OCI-LY3 (cell line): ENCODE data around the gene TRIM40.

Source experiments
- H2AFZ ChIP-seq: fragments of 200-600, 300-600 bp; shearing (Covaris generic); 2 replicates; pipeline ENCODE4 v1.6.0; 2014; ENCODE audit warnings: antibody characterized with exemption, low read depth, low read length
- H3K27ac ChIP-seq: fragments of 200-600, 300-600 bp; sonication (generic); 2 replicates; pipeline ENCODE4 v1.5.1; 2014; ENCODE audit warnings: mild to moderate bottlenecking, low read length, moderate library complexity, mixed read lengths
- H3K27me3 ChIP-seq: fragments of 200-600, 300-600 bp; sonication (generic); 2 replicates; pipeline ENCODE4 v1.6.1; 2014; ENCODE audit warnings: low read depth, low read length, mixed read lengths
- H3K36me3 ChIP-seq: fragments of 200-600, 300-600 bp; sonication (generic); replicated peaks from 2 replicates; pipeline ENCODE3; 2014; ENCODE audit warnings: low read depth, low read length, mixed read lengths
- H3K4me1 ChIP-seq: fragments of 300-600, 200-600 bp; sonication (generic); 2 replicates; pipeline ENCODE4 v1.6.1; 2014; ENCODE audit warnings: low read length, mixed read lengths
- H3K4me2 ChIP-seq: fragments of 200-600, 300-600 bp; sonication (generic); 2 replicates; pipeline ENCODE4 v1.6.1; 2014; ENCODE audit warnings: low read length, mixed read lengths
- H3K4me3 ChIP-seq: fragments of 300-600, 200-600 bp; sonication (generic); 2 replicates; pipeline ENCODE4 v1.5.1; 2014; ENCODE audit warnings: antibody characterized with exemption, mild to moderate bottlenecking, low read length, moderate library complexity
- H3K79me2 ChIP-seq: fragments of 300-600, 200-600 bp; shearing (Covaris generic); 2 replicates; pipeline ENCODE4 v1.6.1; 2014; ENCODE audit warnings: mild to moderate bottlenecking, low read length, mixed read lengths
- H3K9ac ChIP-seq: fragments of 300-600, 200-600 bp; shearing (Covaris generic); 2 replicates; pipeline ENCODE4 v1.6.0; 2014; ENCODE audit warnings: mild to moderate bottlenecking, low read length, moderate library complexity
- H3K9me3 ChIP-seq: fragments of 200-600, 300-600 bp; shearing (Covaris generic); 2 replicates; pipeline ENCODE4 v1.6.1; 2014; ENCODE audit warnings: low read length, mixed read lengths; ENCODE audit not compliant: insufficient read depth
- H4K20me1 ChIP-seq: fragments of 200-600, 300-600 bp; sonication (generic); 2 replicates; pipeline ENCODE4 v1.6.1; 2016; ENCODE audit warnings: low read length, mixed read lengths; ENCODE audit not compliant: insufficient read depth
- EZH2phosphoT487 ChIP-seq: fragments of 200-600 bp; shearing (Covaris generic); IDR thresholded peaks from 2 replicates; pipeline ENCODE4 v1.6.1; 2018; ENCODE audit warnings: antibody characterized with exemption, mixed run types, low read depth
- TF ChIP-seq, protein P1 (sequence below): fragments of 200-600, 300-600 bp; sonication (generic); IDR thresholded peaks from 2 replicates; pipeline ENCODE4 v1.5.1; 2014; ENCODE audit warnings: antibody characterized with exemption, low read length, low read depth

The TRIM40 gene

DNA sequence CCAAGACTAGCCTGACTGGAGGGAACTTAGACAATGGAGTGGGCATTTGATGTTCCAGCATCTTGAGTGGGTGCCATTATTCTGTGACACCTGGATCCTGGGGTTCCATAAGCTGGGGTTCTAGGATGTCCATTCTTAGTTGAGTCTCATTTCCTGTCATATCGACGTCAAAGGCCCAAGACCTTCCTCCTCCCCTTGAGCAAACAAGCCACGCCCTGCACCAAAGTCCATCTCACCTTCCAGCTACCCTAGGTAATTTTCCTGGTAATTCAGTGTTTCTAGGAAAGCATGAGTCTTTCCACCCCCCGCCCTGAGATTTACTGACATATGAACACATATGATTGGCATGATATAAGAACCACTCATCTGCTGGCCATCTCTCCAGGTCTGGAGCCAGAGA lies at the start of gene TRIM40:
Gene TRIM40 (plus strand): TSS at position 384 of the 400 bp plus-strand sequence. CDS start 897 bp downstream, outside the sequence.
- no peak within 1 kb of the TSS for H3K9ac ChIP-seq
- H4K20me1 ChIP-seq = no peaks in the 10 kb centered on the region
- TF ChIP-seq EZH2phosphoT487 = no peak
- TF ChIP-seq, protein P1, sequence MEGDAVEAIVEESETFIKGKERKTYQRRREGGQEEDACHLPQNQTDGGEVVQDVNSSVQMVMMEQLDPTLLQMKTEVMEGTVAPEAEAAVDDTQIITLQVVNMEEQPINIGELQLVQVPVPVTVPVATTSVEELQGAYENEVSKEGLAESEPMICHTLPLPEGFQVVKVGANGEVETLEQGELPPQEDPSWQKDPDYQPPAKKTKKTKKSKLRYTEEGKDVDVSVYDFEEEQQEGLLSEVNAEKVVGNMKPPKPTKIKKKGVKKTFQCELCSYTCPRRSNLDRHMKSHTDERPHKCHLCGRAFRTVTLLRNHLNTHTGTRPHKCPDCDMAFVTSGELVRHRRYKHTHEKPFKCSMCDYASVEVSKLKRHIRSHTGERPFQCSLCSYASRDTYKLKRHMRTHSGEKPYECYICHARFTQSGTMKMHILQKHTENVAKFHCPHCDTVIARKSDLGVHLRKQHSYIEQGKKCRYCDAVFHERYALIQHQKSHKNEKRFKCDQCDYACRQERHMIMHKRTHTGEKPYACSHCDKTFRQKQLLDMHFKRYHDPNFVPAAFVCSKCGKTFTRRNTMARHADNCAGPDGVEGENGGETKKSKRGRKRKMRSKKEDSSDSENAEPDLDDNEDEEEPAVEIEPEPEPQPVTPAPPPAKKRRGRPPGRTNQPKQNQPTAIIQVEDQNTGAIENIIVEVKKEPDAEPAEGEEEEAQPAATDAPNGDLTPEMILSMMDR = no peak
- no peak within 1 kb of the TSS for H2AFZ ChIP-seq
- no peaks in the 10 kb centered on the region for H3K79me2 ChIP-seq
- H3K27ac ChIP-seq = no peak within 1 kb of the TSS
- H3K4me1 ChIP-seq = peaks cover 13% of the 10 kb centered on the region
- no peak within 1 kb of the TSS for H3K4me3 ChIP-seq
- no peak within 1 kb of the TSS for H3K4me2 ChIP-seq
- H3K36me3 ChIP-seq = no peaks in the 10 kb centered on the region
- peaks cover 30% of the 10 kb centered on the region for H3K27me3 ChIP-seq
- H3K9me3 ChIP-seq = no peaks in the 10 kb centered on the region

DNA sequence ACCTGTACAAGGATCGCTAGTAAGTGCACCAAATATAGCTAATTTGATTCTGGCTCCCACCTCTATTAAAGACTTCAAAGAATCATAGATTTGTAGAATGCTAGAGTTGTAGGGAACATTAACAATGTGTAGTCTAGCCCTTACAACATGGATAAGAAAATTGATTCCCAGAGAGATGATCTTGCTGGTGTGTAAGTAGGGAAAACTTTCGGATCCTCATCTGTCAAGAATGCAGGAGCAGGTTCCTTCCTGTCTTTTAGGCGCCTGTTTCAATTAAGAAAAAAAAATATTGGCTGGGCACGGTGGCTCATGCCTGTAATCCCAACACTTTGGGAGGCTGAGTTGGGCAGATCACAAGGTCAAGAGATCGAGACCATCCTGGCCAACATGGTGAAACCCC lies 48.1 kb upstream of the TRIM40 start:
- Histone ChIP-seq H2AFZ (no peak overlapping the region), H3K4me1 (no peaks in the 10 kb centered on the region), H3K79me2 (no peaks in the 10 kb centered on the region), H3K36me3 (no peaks in the 10 kb centered on the region), H3K27me3 (0 out of 2 replicates have a peak, but pooled peaks cover 6% of the 10 kb centered on the region), H4K20me1 (no peaks in the 10 kb centered on the region), H3K4me3 (no peak overlapping the region), H3K9ac (no peak overlapping the region), H3K9me3 (no peaks in the 10 kb centered on the region), H3K4me2 (no peak overlapping the region), H3K27ac (no peak overlapping the region)
- no peak for TF ChIP-seq EZH2phosphoT487
- TF ChIP-seq, protein P1 = no peak

DNA sequence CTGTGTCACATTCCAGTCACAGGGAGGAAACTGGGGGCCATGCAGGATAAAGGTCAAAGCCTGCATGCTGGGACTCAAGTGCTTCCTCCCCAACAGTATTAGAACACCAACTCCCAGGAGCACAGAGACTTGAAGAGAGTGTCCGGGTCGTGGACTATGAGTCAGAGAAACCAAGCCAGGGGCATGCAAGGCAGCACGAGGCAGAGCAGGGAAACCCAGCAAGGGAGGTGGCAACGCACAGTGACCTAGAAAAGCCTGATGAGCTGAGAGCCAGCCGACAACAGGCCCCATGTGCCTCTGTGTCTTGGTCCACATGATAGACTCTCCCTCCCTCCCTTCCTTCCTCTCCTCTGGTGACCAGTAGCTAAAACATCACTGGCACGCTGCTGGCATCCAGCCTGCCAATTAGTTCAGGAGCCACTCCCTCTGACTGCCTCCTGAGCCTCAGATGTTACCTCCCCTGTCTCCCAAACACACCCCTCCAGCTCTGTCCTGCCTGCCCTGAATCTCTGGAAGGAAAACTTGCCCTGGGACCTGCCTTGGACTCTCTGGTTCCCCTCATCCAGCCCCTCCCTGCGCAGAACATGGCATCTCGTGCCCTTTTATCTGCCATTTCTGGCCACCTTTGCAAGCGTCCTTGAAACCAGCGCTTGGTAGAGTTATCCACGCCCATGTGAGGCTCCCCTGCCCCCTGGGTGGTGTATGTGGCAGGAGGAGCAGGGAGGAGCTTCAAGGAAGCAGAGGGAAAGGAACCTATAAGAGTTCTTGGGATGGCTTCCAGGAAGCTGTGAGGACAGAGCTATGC lies 44.2 kb upstream of the TRIM40 start:
- no peak for TF ChIP-seq EZH2phosphoT487
- TF ChIP-seq, protein P1 = no peak
- Histone ChIP-seq H3K9ac (no peak overlapping the region), H2AFZ (no peak overlapping the region), H4K20me1 (no peaks in the 10 kb centered on the region), H3K27me3 (0 out of 2 replicates have a peak, but pooled peaks cover 8% of the 10 kb centered on the region), H3K27ac (no peak overlapping the region), H3K4me3 (no peak overlapping the region), H3K4me2 (no peak overlapping the region), H3K79me2 (no peaks in the 10 kb centered on the region), H3K4me1 (peaks cover 5% of the 10 kb centered on the region; the same call in 1 of the 2 replicates), H3K36me3 (no peaks in the 10 kb centered on the region), H3K9me3 (no peaks in the 10 kb centered on the region)

- Histone ChIP-seq H3K27ac (no peak overlapping the region), H3K4me3 (no peak overlapping the region), H4K20me1 (no peaks in the 10 kb centered on the region), H3K27me3 (0 out of 2 replicates have a peak, but pooled peaks cover 8% of the 10 kb centered on the region), H3K4me2 (no peak overlapping the region), H3K79me2 (no peaks in the 10 kb centered on the region), H3K36me3 (no peaks in the 10 kb centered on the region), H3K4me1 (peaks cover 8% of the 10 kb centered on the region; the same call in 1 of the 2 replicates), H3K9ac (no peak overlapping the region), H3K9me3 (no peaks in the 10 kb centered on the region), H2AFZ (no peak overlapping the region)
- TF ChIP-seq EZH2phosphoT487 = no peak
- TF ChIP-seq, protein P1 = no peak
Measured at GRCh38 chr6:30092852-30093543, 42.9 kb upstream of the TRIM40 start.
